ENCODE measurements around the gene CAMKMT. TPM values are rescaled to one million over a fixed set of nuclear protein-coding genes. Genes with fewer than 3 reads are reported as not detected.

CAMKMT gene
- total and polyA plus RNA-seq, 9 of the 15 experiments (the other 6 are each of a cell fraction or from before 2014, with no cell fraction given), result 1.6 to 15.3 (median 7.4) TPM

DNA sequence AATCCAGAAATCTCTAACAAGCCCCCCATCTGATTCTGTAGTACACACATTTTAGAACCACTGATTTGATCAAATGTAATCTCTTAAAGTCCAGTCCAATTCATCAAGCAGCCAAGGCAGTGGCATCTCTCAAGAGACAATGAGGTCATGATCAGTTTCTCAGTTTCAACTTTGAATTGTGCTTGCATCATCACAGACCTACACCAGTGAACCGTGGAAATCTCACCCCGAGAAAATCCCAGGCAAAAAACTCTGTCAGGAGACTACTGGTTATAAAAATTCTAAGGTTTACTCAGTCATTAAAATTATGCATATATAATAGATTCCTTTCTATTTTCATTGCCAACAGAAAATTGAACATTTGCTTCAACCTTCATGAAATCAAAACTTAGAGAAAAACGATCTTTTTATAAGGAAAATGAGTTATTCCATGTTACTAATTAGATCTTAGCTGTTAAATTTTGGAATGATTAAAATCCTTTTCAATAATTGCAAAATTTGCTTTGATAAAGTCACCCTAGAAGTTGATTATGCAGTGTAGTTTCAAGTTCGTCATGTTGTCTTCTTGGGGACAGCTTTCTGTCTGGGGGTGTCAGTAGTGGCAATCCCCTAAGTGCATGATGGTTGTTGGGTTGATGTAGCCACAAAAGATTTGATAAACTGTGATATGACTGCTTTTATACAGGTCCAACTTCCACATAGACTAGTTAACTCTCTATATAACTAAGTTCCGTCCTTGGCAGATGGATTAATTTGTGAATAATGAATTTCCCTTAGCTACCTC, 235.0 kb downstream of the CAMKMT start:
- no peak for FAIRE-seq
- ATAC-seq, result no peak
- no peaks in the 10 kb centered on the region for H4K20me1 ChIP-seq (replicated peaks; ENCODE audit: control insufficient read depth, insufficient read depth, low read length)
- H3K9me3 ChIP-seq (replicated peaks; ENCODE audit: control insufficient read depth, insufficient read depth, low read depth, low read length), result no peaks in the 10 kb centered on the region
- WGBS (ENCODE audit: insufficient coverage, low coverage, missing lambda C conversion rate), result 5% methylated on average over 5 of the region's 5 CpGs
- H3K27me3 ChIP-seq (ENCODE audit: control insufficient read depth in 2 of 2, insufficient read depth in 2 of 2, low read length in 2 of 2), result no peaks in the 10 kb centered on the region
- TF ChIP-seq ADNP (tag; IDR thresholded peaks at IDR 0.05), result no peak
- TF ChIP-seq, protein P1, sequence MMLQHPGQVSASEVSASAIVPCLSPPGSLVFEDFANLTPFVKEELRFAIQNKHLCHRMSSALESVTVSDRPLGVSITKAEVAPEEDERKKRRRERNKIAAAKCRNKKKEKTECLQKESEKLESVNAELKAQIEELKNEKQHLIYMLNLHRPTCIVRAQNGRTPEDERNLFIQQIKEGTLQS (IDR thresholded peaks at IDR 0.05), result peak; percentile 64; the same call in 1 of the 2 replicates
- TF ChIP-seq, protein P1 (CRISPR knock-in tag; conservative IDR thresholded peaks at IDR 0.05), result no peak
- no peak for TF ChIP-seq CCAR2 (IDR thresholded peaks at IDR 0.05; ENCODE audit: low read depth, low read length)
- TF ChIP-seq SPI1 (IDR thresholded peaks at IDR 0.05; ENCODE audit: borderline replicate concordance, low read depth, low read length), result no peak
- no peak for TF ChIP-seq ZNF551 (CRISPR knock-in tag; IDR thresholded peaks at IDR 0.05)
- TF ChIP-seq ZNF174 (CRISPR knock-in tag; IDR thresholded peaks at IDR 0.05), result no peak
- no peak for TF ChIP-seq MEF2A (IDR thresholded peaks at IDR 0.05; ENCODE audit: control insufficient read depth, low read depth, low read length)
- TF ChIP-seq NR2F6 (CRISPR knock-in tag; IDR thresholded peaks at IDR 0.05), result no peak
- no peak for TF ChIP-seq CEBPG (CRISPR knock-in tag; IDR thresholded peaks at IDR 0.05)
- TF ChIP-seq CEBPG (tag; conservative IDR thresholded peaks at IDR 0.05 in 1 of 2, IDR thresholded peaks at IDR 0.05 in 1 of 2), result peak in 1 of 2 experiments; percentile 23; a peak in 1 of 4 replicates
- no peak for TF ChIP-seq RBFOX2 (IDR thresholded peaks at IDR 0.05; ENCODE audit: low read depth, low read length)
- no peak for TF ChIP-seq HDAC8 (tag; IDR thresholded peaks at IDR 0.05)
- no peak for TF ChIP-seq CREM (IDR thresholded peaks at IDR 0.05; ENCODE audit: low read depth)
- H2AFZ ChIP-seq (ENCODE audit: low read depth, low read length), result no peak overlapping the region
- H3K36me3 ChIP-seq (ENCODE audit: control insufficient read depth, insufficient read depth, low read length), result no peaks in the 10 kb centered on the region
- ChIA-PET CTCF (ENCODE audit: low intra/inter-chr PET ratio) (no interaction called here), POLR2A (no interaction called here)
- in situ Hi-C loops (cut with MboI) (no loop called here), intact Hi-C loops (cut with micrococcal nuclease) (no loop called here)
- no peaks in the 10 kb centered on the region for H3K79me2 ChIP-seq (ENCODE audit: control insufficient read depth, insufficient read depth, low read length)
- no peak overlapping the region for H3K4me2 ChIP-seq (ENCODE audit: insufficient read depth, low read length)
- no peak overlapping the region for H3K4me3 ChIP-seq
- no peak overlapping the region for H3K9ac ChIP-seq (ENCODE audit: insufficient read depth in 1 of 2, low read depth in 2 of 2, low read length in 2 of 2)
- H3K27ac ChIP-seq (ENCODE audit: extremely low read depth, low read depth, low read length), result no peak overlapping the region
- no peaks in the 10 kb centered on the region for H3K9me1 ChIP-seq (ENCODE audit: control insufficient read depth, insufficient read depth, low read length)
- BruUV-seq (replicated peaks), result no TSS peak
- DNase-seq (ENCODE audit: extremely low read depth in 1 of 4, low spot score in 3 of 4), result no peak
- H3K4me1 ChIP-seq (replicated peaks in 1 of 2; ENCODE audit: control insufficient read depth in 2 of 2, insufficient read depth in 2 of 2, low read length in 2 of 2), result no peaks in the 10 kb centered on the region
